Hematopoietic multipotent progenitor cell treated with erythropoietin and hydrocortisone succinate and interleukin-3 and kit ligand, for 17 days (in vitro differentiated cells): ENCODE measurements around the gene GNB1.
"Not testable (repeated sequence)": the region's sequence is repeated elsewhere in the genome, so short reads cannot be mapped to it uniquely, and the experiment has no call there.

Experiments used
- DNase-seq: peaks from one replicate; pipeline ENCODE4 v3.0.0-alpha.2; 2015; ENCODE audit warnings: low spot score

GNB1 gene

GRCh38 chr1:1760345-1760650 lies 130.6 kb downstream of the GNB1 start:
- DNase-seq = no peak

- DNase-seq = no peak
Measured at GRCh38 chr1:1759456-1760344, 131.2 kb downstream of the GNB1 start.

GRCh38 chr1:1758692-1759455 lies 132.0 kb downstream of the GNB1 start:
- peak; percentile 76 for DNase-seq

- DNase-seq = no peak
Measured at GRCh38 chr1:1758059-1758621, 132.7 kb downstream of the GNB1 start.

- DNase-seq = no peak
Measured at GRCh38 chr1:1757422-1758058, 133.3 kb downstream of the GNB1 start.

- no peak for DNase-seq
Measured at GRCh38 chr1:1756661-1757421, 134.0 kb downstream of the GNB1 start.

GRCh38 chr1:1755852-1756251 lies 135.0 kb downstream of the GNB1 start:
- no peak for DNase-seq

GRCh38 chr1:1755426-1755825 lies 135.5 kb downstream of the GNB1 start:
- no peak for DNase-seq

GRCh38 chr1:1754051-1754815 lies 136.7 kb downstream of the GNB1 start:
- no peak for DNase-seq

- no peak for DNase-seq
Measured at GRCh38 chr1:1753607-1754005, 137.3 kb downstream of the GNB1 start.

- DNase-seq = no peak
Measured at GRCh38 chr1:1752636-1753606, 138.0 kb downstream of the GNB1 start.

- DNase-seq = no peak
Measured at GRCh38 chr1:1752190-1752589, 138.7 kb downstream of the GNB1 start.

GRCh38 chr1:1749941-1750340 lies 140.9 kb downstream of the GNB1 start:
- DNase-seq = not testable (repeated sequence)

- no peak for DNase-seq
Measured at GRCh38 chr1:1748686-1749321, 142.1 kb downstream of the GNB1 start.

GRCh38 chr1:1746566-1746909 lies 144.3 kb downstream of the GNB1 start:
- DNase-seq = not testable (repeated sequence)

GRCh38 chr1:1745651-1746565 lies 145.0 kb downstream of the GNB1 start:
- DNase-seq = peak; percentile 69

- not testable (repeated sequence) for DNase-seq
Measured at GRCh38 chr1:1742529-1742928, 148.4 kb downstream of the GNB1 start.

GRCh38 chr1:1741013-1741412 lies 149.9 kb downstream of the GNB1 start:
- DNase-seq = not testable (repeated sequence)
